GM23338 (cell line): ENCODE measurements around the gene DDB1. TPM values are rescaled to one million over a fixed set of nuclear protein-coding genes. Genes with fewer than 3 reads are reported as not detected.

Experiments used
- ATAC-seq: fragments of 200-7000 bp; cut with Tn5 transposase; 3 replicates; pipeline ENCODE4 v1.9.1; 2020
- DNase-seq: peaks from one replicate; pipeline ENCODE4 v3.0.0-alpha.2; 2015; ENCODE audit warnings: low spot score
- H2AFZ ChIP-seq: fragments of 200-600 bp; sonication (generic); 2 replicates; pipeline ENCODE4 v1.8.0; 2016; ENCODE audit warnings: antibody characterized with exemption, mild to moderate bottlenecking, moderate library complexity
- H3F3A ChIP-seq: fragments of 200-600 bp; sonication (generic); replicated peaks from 2 replicates; pipeline ENCODE4 v1.8.0; 2017; ENCODE audit warnings: antibody characterized with exemption, mixed run types, low read depth
- H3K27ac ChIP-seq: fragments of 200-600 bp; sonication (generic); 2 replicates; pipeline ENCODE4 v1.6.1; 2016; ENCODE audit warnings: low read depth
- H3K27me3 ChIP-seq: fragments of 200-600 bp; sonication (generic); 2 replicates; pipeline ENCODE4 v1.8.0; 2016; ENCODE audit warnings: mild to moderate bottlenecking, mixed run types, moderate library complexity; ENCODE audit not compliant: insufficient read depth
- H3K36me3 ChIP-seq: fragments of 200-600 bp; sonication (generic); 2 replicates; pipeline ENCODE4 v1.8.0; 2016; ENCODE audit warnings: mild to moderate bottlenecking; ENCODE audit not compliant: insufficient read depth
- H3K4me1 ChIP-seq: fragments of 200-600 bp; sonication (generic); 2 replicates; pipeline ENCODE4 v1.8.0; 2016; ENCODE audit warnings: mild to moderate bottlenecking, moderate library complexity; ENCODE audit not compliant: insufficient read depth
- H3K4me2 ChIP-seq: fragments of 200-600 bp; sonication (generic); 2 replicates; pipeline ENCODE4 v1.7.1; 2017; ENCODE audit warnings: mixed run types
- H3K4me3 ChIP-seq: fragments of 200-600 bp; sonication (generic); 2 replicates; pipeline ENCODE4 v1.6.1; 2016; ENCODE audit warnings: mixed run types
- H3K79me2 ChIP-seq: fragments of 200-600 bp; sonication (generic); replicated peaks from 2 replicates; pipeline ENCODE4 v1.8.0; 2017; ENCODE audit warnings: mild to moderate bottlenecking; ENCODE audit not compliant: insufficient read depth
- H3K9me2 ChIP-seq: fragments of 200-600 bp; sonication (generic); 2 replicates; pipeline ENCODE4 v1.8.0; 2017; ENCODE audit not compliant: insufficient read depth
- H4K20me1 ChIP-seq: fragments of 200-600 bp; sonication (generic); replicated peaks from 2 replicates; pipeline ENCODE4 v1.8.0; 2017; ENCODE audit warnings: mild to moderate bottlenecking; ENCODE audit not compliant: insufficient read depth
- H3K27ac Mint-ChIP-seq: 2 replicates; pipeline ENCODE4 v1.8.0; 2020; ENCODE audit warnings: inconsistent platforms, mild to moderate bottlenecking, moderate library complexity, mixed read lengths
- H3K27me3 Mint-ChIP-seq: 3 replicates; pipeline ENCODE4 v1.8.0; 2022; ENCODE audit warnings: low read depth, mild to moderate bottlenecking, moderate library complexity, mixed read lengths, inconsistent platforms; ENCODE audit not compliant: insufficient read depth, poor library complexity
- H3K36me3 Mint-ChIP-seq: 3 replicates; pipeline ENCODE4 v1.8.0; 2021; ENCODE audit warnings: low read depth, mild to moderate bottlenecking, inconsistent platforms, moderate library complexity, mixed read lengths
- H3K4me1 Mint-ChIP-seq: 3 replicates; pipeline ENCODE4 v1.8.0; 2020; ENCODE audit warnings: mild to moderate bottlenecking, inconsistent platforms, mixed read lengths
- H3K4me3 Mint-ChIP-seq: 3 replicates; pipeline ENCODE4 v1.8.0; 2021; ENCODE audit warnings: moderate library complexity, mild to moderate bottlenecking, inconsistent platforms, mixed read lengths
- H3K9me3 Mint-ChIP-seq: 3 replicates; pipeline ENCODE4 v1.8.0; 2020; ENCODE audit warnings: moderate library complexity, mild to moderate bottlenecking, inconsistent platforms, mixed read lengths
- CREB1 ChIP-seq: fragments of 250-450 bp; sonication (Bioruptor Pico); IDR thresholded peaks from 2 replicates; pipeline ENCODE4 v1.5.0; 2020; ENCODE audit warnings: low read depth, mild to moderate bottlenecking, moderate library complexity
- EZH2 ChIP-seq: fragments of 200-600 bp; sonication (generic); IDR thresholded peaks from one replicate; pipeline ENCODE4 v1.8.0; 2017; ENCODE audit warnings: antibody characterized with exemption, mild to moderate bottlenecking, low read depth; ENCODE audit not compliant: unreplicated experiment
- EZH2phosphoT487 ChIP-seq: fragments of 200-600 bp; sonication (generic); IDR thresholded peaks from one replicate; pipeline ENCODE4 v1.8.1; 2018; ENCODE audit warnings: antibody characterized with exemption; ENCODE audit not compliant: unreplicated experiment
- POLR2AphosphoS5 ChIP-seq: IDR thresholded peaks from 2 replicates; pipeline ENCODE4 v1.6.1; 2016; ENCODE audit warnings: antibody characterized with exemption, low read depth
- STAT1 ChIP-seq: IDR thresholded peaks from one replicate; pipeline ENCODE4 v1.6.1; 2016; ENCODE audit warnings: antibody characterized with exemption; ENCODE audit not compliant: unreplicated experiment
- ZNF114 ChIP-seq: fragments of 250-450 bp; sonication (Bioruptor Pico); IDR thresholded peaks from 2 replicates; pipeline ENCODE4 v1.5.0; 2020; ENCODE audit warnings: mild to moderate bottlenecking, moderate library complexity
- ZNF331 ChIP-seq: fragments of 250-450 bp; sonication (Bioruptor Pico); IDR thresholded peaks from 2 replicates; pipeline ENCODE4 v1.5.0; 2020; ENCODE audit warnings: low read depth, mild to moderate bottlenecking, moderate library complexity
- polyA plus RNA-seq: library from polyadenylated mRNA; unstranded; fragments of >200 nt; fragmentation: Nextera tagmentation; extraction: Ambion mirVana; gene quantifications from 2 replicates; pipeline ENCODE4 v1.2.1, GENCODE V29; 2016
- total RNA-seq: library from RNA; depleted of rRNA; stranded (reverse); fragments of >200 nt; shearing (Covaris generic); gene quantifications from 2 replicates; pipeline ENCODE4 v1.2.3, GENCODE V29; 2014
- TF ChIP-seq, protein P1 (sequence below): IDR thresholded peaks from 2 replicates; pipeline ENCODE4 v1.6.1; 2016; ENCODE audit warnings: antibody characterized with exemption
- TF ChIP-seq, protein P2 (sequence below): IDR thresholded peaks from one replicate; pipeline ENCODE4 v1.6.1; 2018; ENCODE audit warnings: antibody characterized with exemption; ENCODE audit not compliant: unreplicated experiment
- TF ChIP-seq, protein P3 (sequence below): fragments of 250-450 bp; sonication (Bioruptor Pico); IDR thresholded peaks from 2 replicates; pipeline ENCODE4 v1.5.0; 2020; ENCODE audit warnings: mild to moderate bottlenecking, moderate library complexity

The DDB1 gene
- total and polyA plus RNA-seq, 2 experiments from 2014 or later = 102 to 282 TPM

DNA sequence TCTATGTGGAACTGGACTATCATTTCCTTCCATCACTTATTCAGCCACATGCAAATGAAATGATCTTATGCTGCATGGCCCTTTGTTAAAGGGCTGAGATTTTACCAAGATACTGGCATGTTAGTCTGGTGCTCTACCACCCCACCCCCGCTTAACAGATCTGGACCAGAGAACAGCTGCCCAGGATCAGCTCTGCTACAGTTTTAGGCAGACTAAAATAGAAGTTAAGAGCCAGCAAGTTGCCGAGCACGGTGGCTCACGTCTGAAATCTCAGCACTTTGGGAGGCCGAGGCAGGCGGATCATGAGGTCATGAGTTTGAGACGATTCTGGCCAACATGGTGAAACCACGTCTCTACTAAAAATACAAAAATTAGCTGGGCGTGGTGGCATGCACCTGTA is 4.6 kb downstream of the DDB1 start:
- DNase-seq (no peak), ATAC-seq (no peak)
- Histone ChIP-seq H3K4me3 (no peak overlapping the region), H3F3A (peaks cover 18% of the 10 kb centered on the region), H3K9me2 (no peaks in the 10 kb centered on the region), H3K79me2 (peaks cover 77% of the 10 kb centered on the region), H3K27ac (no peak overlapping the region), H2AFZ (no peak overlapping the region), H3K4me2 (no peak overlapping the region), H4K20me1 (peaks cover 47% of the 10 kb centered on the region), H3K36me3 (peaks cover 62% of the 10 kb centered on the region), H3K27me3 (no peaks in the 10 kb centered on the region), H3K4me1 (peaks cover 13% of the 10 kb centered on the region)
- TF ChIP-seq EZH2phosphoT487 (no peak), STAT1 (no peak), POLR2AphosphoS5 (no peak), ZNF114 (no peak), ZNF331 (CRISPR knock-in tag) (no peak), EZH2 (no peak), CREB1 (no peak)
- TF ChIP-seq, protein P1, sequence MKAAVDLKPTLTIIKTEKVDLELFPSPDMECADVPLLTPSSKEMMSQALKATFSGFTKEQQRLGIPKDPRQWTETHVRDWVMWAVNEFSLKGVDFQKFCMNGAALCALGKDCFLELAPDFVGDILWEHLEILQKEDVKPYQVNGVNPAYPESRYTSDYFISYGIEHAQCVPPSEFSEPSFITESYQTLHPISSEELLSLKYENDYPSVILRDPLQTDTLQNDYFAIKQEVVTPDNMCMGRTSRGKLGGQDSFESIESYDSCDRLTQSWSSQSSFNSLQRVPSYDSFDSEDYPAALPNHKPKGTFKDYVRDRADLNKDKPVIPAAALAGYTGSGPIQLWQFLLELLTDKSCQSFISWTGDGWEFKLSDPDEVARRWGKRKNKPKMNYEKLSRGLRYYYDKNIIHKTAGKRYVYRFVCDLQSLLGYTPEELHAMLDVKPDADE = no peak
- TF ChIP-seq, protein P2, sequence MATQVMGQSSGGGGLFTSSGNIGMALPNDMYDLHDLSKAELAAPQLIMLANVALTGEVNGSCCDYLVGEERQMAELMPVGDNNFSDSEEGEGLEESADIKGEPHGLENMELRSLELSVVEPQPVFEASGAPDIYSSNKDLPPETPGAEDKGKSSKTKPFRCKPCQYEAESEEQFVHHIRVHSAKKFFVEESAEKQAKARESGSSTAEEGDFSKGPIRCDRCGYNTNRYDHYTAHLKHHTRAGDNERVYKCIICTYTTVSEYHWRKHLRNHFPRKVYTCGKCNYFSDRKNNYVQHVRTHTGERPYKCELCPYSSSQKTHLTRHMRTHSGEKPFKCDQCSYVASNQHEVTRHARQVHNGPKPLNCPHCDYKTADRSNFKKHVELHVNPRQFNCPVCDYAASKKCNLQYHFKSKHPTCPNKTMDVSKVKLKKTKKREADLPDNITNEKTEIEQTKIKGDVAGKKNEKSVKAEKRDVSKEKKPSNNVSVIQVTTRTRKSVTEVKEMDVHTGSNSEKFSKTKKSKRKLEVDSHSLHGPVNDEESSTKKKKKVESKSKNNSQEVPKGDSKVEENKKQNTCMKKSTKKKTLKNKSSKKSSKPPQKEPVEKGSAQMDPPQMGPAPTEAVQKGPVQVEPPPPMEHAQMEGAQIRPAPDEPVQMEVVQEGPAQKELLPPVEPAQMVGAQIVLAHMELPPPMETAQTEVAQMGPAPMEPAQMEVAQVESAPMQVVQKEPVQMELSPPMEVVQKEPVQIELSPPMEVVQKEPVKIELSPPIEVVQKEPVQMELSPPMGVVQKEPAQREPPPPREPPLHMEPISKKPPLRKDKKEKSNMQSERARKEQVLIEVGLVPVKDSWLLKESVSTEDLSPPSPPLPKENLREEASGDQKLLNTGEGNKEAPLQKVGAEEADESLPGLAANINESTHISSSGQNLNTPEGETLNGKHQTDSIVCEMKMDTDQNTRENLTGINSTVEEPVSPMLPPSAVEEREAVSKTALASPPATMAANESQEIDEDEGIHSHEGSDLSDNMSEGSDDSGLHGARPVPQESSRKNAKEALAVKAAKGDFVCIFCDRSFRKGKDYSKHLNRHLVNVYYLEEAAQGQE = no peak
- TF ChIP-seq, protein P3, sequence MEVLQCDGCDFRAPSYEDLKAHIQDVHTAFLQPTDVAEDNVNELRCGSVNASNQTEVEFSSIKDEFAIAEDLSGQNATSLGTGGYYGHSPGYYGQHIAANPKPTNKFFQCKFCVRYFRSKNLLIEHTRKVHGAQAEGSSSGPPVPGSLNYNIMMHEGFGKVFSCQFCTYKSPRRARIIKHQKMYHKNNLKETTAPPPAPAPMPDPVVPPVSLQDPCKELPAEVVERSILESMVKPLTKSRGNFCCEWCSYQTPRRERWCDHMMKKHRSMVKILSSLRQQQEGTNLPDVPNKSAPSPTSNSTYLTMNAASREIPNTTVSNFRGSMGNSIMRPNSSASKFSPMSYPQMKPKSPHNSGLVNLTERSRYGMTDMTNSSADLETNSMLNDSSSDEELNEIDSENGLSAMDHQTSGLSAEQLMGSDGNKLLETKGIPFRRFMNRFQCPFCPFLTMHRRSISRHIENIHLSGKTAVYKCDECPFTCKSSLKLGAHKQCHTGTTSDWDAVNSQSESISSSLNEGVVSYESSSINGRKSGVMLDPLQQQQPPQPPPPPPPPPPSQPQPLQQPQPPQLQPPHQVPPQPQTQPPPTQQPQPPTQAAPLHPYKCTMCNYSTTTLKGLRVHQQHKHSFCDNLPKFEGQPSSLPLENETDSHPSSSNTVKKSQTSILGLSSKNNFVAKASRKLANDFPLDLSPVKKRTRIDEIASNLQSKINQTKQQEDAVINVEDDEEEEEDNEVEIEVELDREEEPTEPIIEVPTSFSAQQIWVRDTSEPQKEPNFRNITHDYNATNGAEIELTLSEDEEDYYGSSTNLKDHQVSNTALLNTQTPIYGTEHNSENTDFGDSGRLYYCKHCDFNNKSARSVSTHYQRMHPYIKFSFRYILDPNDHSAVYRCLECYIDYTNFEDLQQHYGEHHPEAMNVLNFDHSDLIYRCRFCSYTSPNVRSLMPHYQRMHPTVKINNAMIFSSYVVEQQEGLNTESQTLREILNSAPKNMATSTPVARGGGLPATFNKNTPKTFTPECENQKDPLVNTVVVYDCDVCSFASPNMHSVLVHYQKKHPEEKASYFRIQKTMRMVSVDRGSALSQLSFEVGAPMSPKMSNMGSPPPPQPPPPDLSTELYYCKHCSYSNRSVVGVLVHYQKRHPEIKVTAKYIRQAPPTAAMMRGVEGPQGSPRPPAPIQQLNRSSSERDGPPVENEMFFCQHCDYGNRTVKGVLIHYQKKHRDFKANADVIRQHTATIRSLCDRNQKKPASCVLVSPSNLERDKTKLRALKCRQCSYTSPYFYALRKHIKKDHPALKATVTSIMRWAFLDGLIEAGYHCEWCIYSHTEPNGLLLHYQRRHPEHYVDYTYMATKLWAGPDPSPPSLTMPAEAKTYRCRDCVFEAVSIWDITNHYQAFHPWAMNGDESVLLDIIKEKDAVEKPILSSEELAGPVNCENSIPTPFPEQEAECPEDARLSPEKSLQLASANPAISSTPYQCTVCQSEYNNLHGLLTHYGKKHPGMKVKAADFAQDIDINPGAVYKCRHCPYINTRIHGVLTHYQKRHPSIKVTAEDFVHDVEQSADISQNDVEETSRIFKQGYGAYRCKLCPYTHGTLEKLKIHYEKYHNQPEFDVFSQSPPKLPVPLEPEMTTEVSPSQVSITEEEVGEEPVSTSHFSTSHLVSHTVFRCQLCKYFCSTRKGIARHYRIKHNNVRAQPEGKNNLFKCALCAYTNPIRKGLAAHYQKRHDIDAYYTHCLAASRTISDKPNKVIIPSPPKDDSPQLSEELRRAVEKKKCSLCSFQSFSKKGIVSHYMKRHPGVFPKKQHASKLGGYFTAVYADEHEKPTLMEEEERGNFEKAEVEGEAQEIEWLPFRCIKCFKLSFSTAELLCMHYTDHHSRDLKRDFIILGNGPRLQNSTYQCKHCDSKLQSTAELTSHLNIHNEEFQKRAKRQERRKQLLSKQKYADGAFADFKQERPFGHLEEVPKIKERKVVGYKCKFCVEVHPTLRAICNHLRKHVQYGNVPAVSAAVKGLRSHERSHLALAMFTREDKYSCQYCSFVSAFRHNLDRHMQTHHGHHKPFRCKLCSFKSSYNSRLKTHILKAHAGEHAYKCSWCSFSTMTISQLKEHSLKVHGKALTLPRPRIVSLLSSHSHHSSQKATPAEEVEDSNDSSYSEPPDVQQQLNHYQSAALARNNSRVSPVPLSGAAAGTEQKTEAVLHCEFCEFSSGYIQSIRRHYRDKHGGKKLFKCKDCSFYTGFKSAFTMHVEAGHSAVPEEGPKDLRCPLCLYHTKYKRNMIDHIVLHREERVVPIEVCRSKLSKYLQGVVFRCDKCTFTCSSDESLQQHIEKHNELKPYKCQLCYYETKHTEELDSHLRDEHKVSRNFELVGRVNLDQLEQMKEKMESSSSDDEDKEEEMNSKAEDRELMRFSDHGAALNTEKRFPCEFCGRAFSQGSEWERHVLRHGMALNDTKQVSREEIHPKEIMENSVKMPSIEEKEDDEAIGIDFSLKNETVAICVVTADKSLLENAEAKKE (CRISPR knock-in tag) = no peak
- Mint-ChIP-seq H3K4me3 (no peak overlapping the region), H3K4me1 (peaks cover 14% of the 10 kb centered on the region), H3K36me3 (peaks cover 67% of the 10 kb centered on the region), H3K9me3 (no peaks in the 10 kb centered on the region), H3K27ac (no peak overlapping the region), H3K27me3 (peaks cover 10% of the 10 kb centered on the region)
